K562 (cell line): ENCODE results near the gene NEMP1. TPM values are rescaled to one million over a fixed set of nuclear protein-coding genes. Genes with fewer than 3 reads are reported as not detected.
"Not testable (repeated sequence)": the region's sequence is repeated elsewhere in the genome, so short reads cannot be mapped to it uniquely, and the experiment has no call there.

Source experiments
- ATAC-seq: fragments of 200-7000 bp; cut with Tn5 transposase; 3 replicates; pipeline ENCODE4 v1.9.1; 2020; ENCODE audit warnings: moderate library complexity
- BruUV-seq: library from RNA; stranded (reverse); fragments of 400-500 nt; replicated peaks from 2 replicates; lab custom pipeline; 2021; lab: Mats Ljungman, UMichigan
- CTCF ChIA-PET: fragments of 300-600 bp; formaldehyde crosslinking; extraction: SDS; loops from one replicate; lab custom pipeline; 2021; ENCODE audit warnings: low intra/inter-chr PET ratio; lab: Yijun Ruan, JAX
- POLR2A ChIA-PET: fragments of 300-600, 350-650 bp; sonication (Branson Sonifier 250); formaldehyde crosslinking; extraction: SDS; loops from one replicate; lab custom pipeline; 2021; ENCODE audit warnings: antibody characterized with exemption, inconsistent platforms; lab: Yijun Ruan, JAX
- DNase-seq, 4 experiments: peaks; one replicate each; pipeline versions ENCODE4 v3.0.0 to v3.0.0-alpha.2; 2011 to 2018; ENCODE audit warnings: low spot score in 3 of 4, mixed read lengths in 3 of 4; ENCODE audit errors: extremely low read depth in 1 of 4
- FAIRE-seq: peaks from 2 replicates; lab custom pipeline; 2011; peaks lifted over from hg19 to GRCh38; lab: Jason Lieb, UNC
- H2AFZ ChIP-seq: 2 replicates; pipeline ENCODE4 v1.6.0; 2011; ENCODE audit warnings: low read depth, low read length, control low read depth, inconsistent platforms
- H3K27ac ChIP-seq: fragments of 200-600 bp; 3 replicates; pipeline ENCODE4 v1.8.0; 2011; ENCODE audit warnings: low read depth, mild to moderate bottlenecking, control low read depth, inconsistent platforms, low read length, moderate library complexity, mixed read lengths; ENCODE audit errors: extremely low read depth
- H3K27me3 ChIP-seq, 2 experiments: fragments of 300-600 bp in 1 of 2; 2 replicates in 1 of 2; 3 replicates in 1 of 2; pipeline versions ENCODE4 v1.6.0 to v1.8.0; 2011; ENCODE audit warnings: inconsistent platforms in 2 of 2, low read length in 2 of 2, mild to moderate bottlenecking in 1 of 2, mixed read lengths in 1 of 2, moderate library complexity in 1 of 2; ENCODE audit not compliant: control insufficient read depth in 2 of 2, insufficient read depth in 2 of 2
- H3K36me3 ChIP-seq: fragments of 300-600 bp; 3 replicates; pipeline ENCODE4 v1.8.0; 2011; ENCODE audit warnings: mild to moderate bottlenecking, low read length, inconsistent platforms; ENCODE audit not compliant: control insufficient read depth, insufficient read depth
- H3K4me1 ChIP-seq, 2 experiments: fragments of 200-600 bp in 1 of 2; replicated peaks in 1 of 2; 2 replicates in 1 of 2; 3 replicates in 1 of 2; pipeline versions ENCODE4 v1.5.1 to v1.8.0; 2011; ENCODE audit warnings: inconsistent platforms in 2 of 2, low read length in 2 of 2, mild to moderate bottlenecking in 1 of 2, mixed read lengths in 1 of 2, moderate library complexity in 1 of 2; ENCODE audit not compliant: control insufficient read depth in 2 of 2, insufficient read depth in 2 of 2
- H3K4me2 ChIP-seq: 2 replicates; pipeline ENCODE4 v1.6.1; 2011; ENCODE audit warnings: low read length, control low read depth, inconsistent platforms, mixed read lengths; ENCODE audit not compliant: insufficient read depth
- H3K4me3 ChIP-seq: fragments of 200-600 bp; sonication (generic), shearing (Covaris generic); 2 replicates; pipeline ENCODE4 v1.5.1; 2016; ENCODE audit warnings: control low read depth, inconsistent platforms
- H3K79me2 ChIP-seq: fragments of 200-600 bp; 3 replicates; pipeline ENCODE4 v1.8.0; 2011; ENCODE audit warnings: low read length, inconsistent platforms; ENCODE audit not compliant: control insufficient read depth, insufficient read depth
- H3K9ac ChIP-seq, 2 experiments: 2 replicates each; pipeline versions ENCODE4 v1.6.0 to v1.6.1; 2011; ENCODE audit warnings: low read depth in 2 of 2, low read length in 2 of 2, control low read depth in 1 of 2, inconsistent platforms in 1 of 2, mild to moderate bottlenecking in 1 of 2, mixed read lengths in 1 of 2; ENCODE audit not compliant: insufficient read depth in 1 of 2
- H3K9me1 ChIP-seq: one replicate; pipeline ENCODE4 v1.6.0; 2011; ENCODE audit warnings: inconsistent platforms, mild to moderate bottlenecking, low read length, moderate library complexity; ENCODE audit not compliant: control insufficient read depth, insufficient read depth
- H3K9me3 ChIP-seq: replicated peaks from 2 replicates; pipeline ENCODE4 v1.5.1; 2011; ENCODE audit warnings: low read depth, low read length, inconsistent platforms; ENCODE audit not compliant: control insufficient read depth, insufficient read depth
- H4K20me1 ChIP-seq: replicated peaks from 2 replicates; pipeline ENCODE4 v1.6.1; 2011; ENCODE audit warnings: low read length, inconsistent platforms, mixed read lengths; ENCODE audit not compliant: control insufficient read depth, insufficient read depth
- BRF2 ChIP-seq: IDR thresholded peaks from 3 replicates; pipeline ENCODE4 v1.6.1; 2011; ENCODE audit warnings: borderline replicate concordance, mild to moderate bottlenecking; ENCODE audit not compliant: insufficient read length, insufficient read depth
- DDX20 ChIP-seq: fragments of 450-650 bp; IDR thresholded peaks from 2 replicates; pipeline ENCODE4 v1.6.1; 2016; ENCODE audit warnings: missing genetic modification characterization, low read depth, mild to moderate bottlenecking, missing compliant biosample characterization, moderate library complexity
- FOXM1 ChIP-seq, 2 experiments: fragments of 450-650 bp in 1 of 2; sonication (generic) in 1 of 2; formaldehyde crosslinking in 1 of 2; IDR thresholded peaks; 2 replicates each; pipeline versions ENCODE4 v1.6.1 to v1.9.0; 2017 to 2022; ENCODE audit warnings: low read depth in 2 of 2, mild to moderate bottlenecking in 2 of 2, missing genetic modification reagents in 1 of 2, moderate library complexity in 1 of 2
- NR0B1 ChIP-seq: fragments of 450-650 bp; IDR thresholded peaks from one replicate; pipeline ENCODE4 v1.6.1; 2018; ENCODE audit warnings: mild to moderate bottlenecking, moderate library complexity; ENCODE audit not compliant: partially characterized antibody
- POLR2B ChIP-seq: fragments of 450-650 bp; IDR thresholded peaks from 2 replicates; pipeline ENCODE4 v1.6.1; 2018; ENCODE audit warnings: low read depth; ENCODE audit not compliant: partially characterized antibody
- TCF7 ChIP-seq: sonication (generic); IDR thresholded peaks from 2 replicates; pipeline ENCODE4 v1.6.1; 2016; ENCODE audit warnings: antibody characterized with exemption, borderline replicate concordance
- TCFL5 ChIP-seq: fragments of 250-450 bp; sonication (Bioruptor Pico); conservative IDR thresholded peaks from 2 replicates; pipeline ENCODE4 v1.6.1; 2021; ENCODE audit warnings: mild to moderate bottlenecking, moderate library complexity, matching md5 sums
- ZNF384 ChIP-seq: IDR thresholded peaks from 2 replicates; pipeline ENCODE4 v1.6.1; 2012; ENCODE audit warnings: low read depth, low read length, improper control_type of control experiment
- ZNF41 ChIP-seq: fragments of 250-450 bp; sonication (Bioruptor Pico); conservative IDR thresholded peaks from 2 replicates; pipeline ENCODE4 v1.4.0; 2020; ENCODE audit warnings: mild to moderate bottlenecking
- WGBS: fragments of 100-300 bp; shearing (Covaris generic); methylation state at CpG from one replicate; pipeline ENCODE4 v1.1.6; 2016; ENCODE audit warnings: low coverage, mixed read lengths; ENCODE audit not compliant: insufficient coverage; ENCODE audit errors: missing lambda C conversion rate; 5-methylcytosine and 5-hydroxymethylcytosine counted together
- in situ Hi-C: fragments of 300-500 bp; cut with MboI; formaldehyde crosslinking; loops from 4 replicates; pipeline ENCODE4 v1.15.0; 2018; ENCODE audit warnings: inconsistent platforms, mixed read lengths
- intact Hi-C: fragments of 100-400 bp; cut with micrococcal nuclease; formaldehyde crosslinking; loops from 2 replicates; pipeline ENCODE4 v1.14.2; 2022
- polyA plus RNA-seq, 8 experiments: library from polyadenylated mRNA; depleted of rRNA in 4 of 8; stranded (reverse) in 5 of 8; unstranded in 3 of 8; fragments of >200 nt; fragmentation: Nextera tagmentation in 2 of 8; fragmentation: Illumina TruSeq in 1 of 8; extraction: Ambion mirVana in 2 of 8; extraction: Trizol in 1 of 8; gene quantifications; 2 replicates each; pipeline versions ENCODE4 v1.2.1 to v1.2.3, GENCODE V29; 2011 to 2014; ENCODE audit warnings: inconsistent platforms in 1 of 8, missing spikeins in 1 of 8
- total RNA-seq, 7 experiments: library from RNA; depleted of rRNA in 6 of 7; stranded (reverse); fragments of >200 nt in 6 of 7; fragmentation: Illumina TruSeq in 2 of 7; extraction: Trizol in 2 of 7; gene quantifications; 2 replicates each; pipeline versions ENCODE4 v1.2.1 to v1.2.3, GENCODE V29; 2011 to 2021; ENCODE audit warnings: low replicate concordance in 1 of 7

The NEMP1 gene
- total and polyA plus RNA-seq, 9 of the 15 experiments (the other 6 are each of a cell fraction or from before 2014, with no cell fraction given) = 9.5 to 82.2 (median 41.2) TPM

- H3K4me3 ChIP-seq, ATAC-seq, in situ Hi-C loops, H3K27me3 ChIP-seq, H3K4me2 ChIP-seq, H3K9ac ChIP-seq, H3K27ac ChIP-seq, CTCF ChIA-PET, H4K20me1 ChIP-seq, H3K9me1 ChIP-seq, H3K9me3 ChIP-seq, H2AFZ ChIP-seq, intact Hi-C loops: not testable (repeated sequence)
- POLR2A ChIA-PET = interaction anchor here (0.6 to 1.5 kb wide), 3 partner anchors 9 to 433 kb away, joined by 4 to 6 read pairs (median 4); partner anchors contain the start of gene STAT6
- Histone ChIP-seq H3K36me3 (peaks cover 55% of the 10 kb centered on the region), H3K79me2 (peaks cover 40% of the 10 kb centered on the region), H3K4me1 (peaks cover 7 to 11% of the 10 kb centered on the region in 2 experiments; a peak in 2 of 5 replicates)
- TF ChIP-seq ZNF384 = peak; percentile 51
- TF ChIP-seq, all 486 proteins: peak for 1; not testable (repeated sequence) for 485
- not testable (repeated sequence) for DNase-seq, BruUV-seq, FAIRE-seq
- WGBS = 100% methylated on average over 5 of the region's 6 CpGs
Observed at GRCh38 chr12:57073566-57074450, 4.8 kb downstream of the NEMP1 start.

GRCh38 chr12:57072661-57073060, 5.9 kb downstream of the NEMP1 start:
- H3K9me3 ChIP-seq = no peaks in the 10 kb centered on the region
- H3K27ac ChIP-seq = no peak overlapping the region
- no TSS peak for BruUV-seq
- H3K4me3 ChIP-seq = no peak overlapping the region
- no peak for ATAC-seq
- WGBS = 90% methylated on average over 2 of the region's 2 CpGs
- no peaks in the 10 kb centered on the region for H4K20me1 ChIP-seq
- DNase-seq = no peak
- H3K27me3 ChIP-seq = no peaks in the 10 kb centered on the region
- POLR2A ChIA-PET = interaction anchor here (1.6 kb wide), 1 partner anchor 16 kb away, joined by 4 read pairs; no protein-coding TSS in a partner anchor
- CTCF ChIA-PET = interaction anchor here (1.3 to 4.5 kb wide), 2 partner anchors 21 to 40 kb away, joined by 3 to 73 read pairs; partner anchors contain the start of gene STAT6
- H3K4me2 ChIP-seq = no peak overlapping the region
- H3K9me1 ChIP-seq = no peaks in the 10 kb centered on the region
- H3K36me3 ChIP-seq = peaks cover 66% of the 10 kb centered on the region
- in situ Hi-C loops = no loop called here
- peaks cover 5 to 7% of the 10 kb centered on the region in 2 experiments; a peak in 1 of 5 replicates for H3K4me1 ChIP-seq
- H3K79me2 ChIP-seq = peaks cover 31% of the 10 kb centered on the region
- H3K9ac ChIP-seq = no peak overlapping the region
- no peak for FAIRE-seq
- intact Hi-C loops = no loop called here
- no peak overlapping the region for H2AFZ ChIP-seq
- TF ChIP-seq TCFL5 (CRISPR knock-in tag) (no peak), DDX20 (tag) (no peak), POLR2B (no peak), NR0B1 (no peak), TCF7 (no peak), FOXM1 (IDR thresholded peaks at IDR 0.05; ENCODE audit: low read depth) (no peak), FOXM1 (CRISPR knock-in tag; IDR thresholded peaks at IDR 0.05; ENCODE audit: low read depth) (no peak), BRF2 (no peak), ZNF41 (CRISPR knock-in tag) (no peak)
